ENCODE data around the gene ZSCAN5C.
"Not testable (repeated sequence)": the region's sequence is repeated elsewhere in the genome, so short reads cannot be mapped to it uniquely, and the experiment has no call there.

ZSCAN5C gene

GRCh38 chr19:56201973-56202372, at the start of gene ZSCAN5C:
TSS of gene ZSCAN5C (plus strand) at chr19:56202273. CDS start at chr19:56205914, 3,641 bp downstream.
- no peak for DNase-seq

GRCh38 chr19:56152644-56153043, 49.4 kb upstream of the ZSCAN5C start:
- DNase-seq = no peak

GRCh38 chr19:56153507-56153906, 48.6 kb upstream of the ZSCAN5C start:
- no peak for DNase-seq

GRCh38 chr19:56155124-56155687, 46.9 kb upstream of the ZSCAN5C start:
- no peak for DNase-seq

GRCh38 chr19:56156768-56157167, 45.3 kb upstream of the ZSCAN5C start:
- no peak for DNase-seq

GRCh38 chr19:56158170-56158757, 43.8 kb upstream of the ZSCAN5C start:
- no peak for DNase-seq

GRCh38 chr19:56159009-56159559, 43.0 kb upstream of the ZSCAN5C start:
- DNase-seq = no peak

GRCh38 chr19:56159622-56160271, 42.3 kb upstream of the ZSCAN5C start:
- DNase-seq = no peak

GRCh38 chr19:56161534-56161933, 40.5 kb upstream of the ZSCAN5C start:
- no peak for DNase-seq

- no peak for DNase-seq
Measured at GRCh38 chr19:56162258-56162657, 39.8 kb upstream of the ZSCAN5C start.

- no peak for DNase-seq
Measured at GRCh38 chr19:56163097-56163496, 39.0 kb upstream of the ZSCAN5C start.

GRCh38 chr19:56167064-56167578, 35.0 kb upstream of the ZSCAN5C start:
- DNase-seq = no peak

GRCh38 chr19:56170261-56170660, 31.8 kb upstream of the ZSCAN5C start:
- no peak for DNase-seq

- no peak for DNase-seq
Measured at GRCh38 chr19:56174086-56174485, 28.0 kb upstream of the ZSCAN5C start.

GRCh38 chr19:56174550-56174949, 27.5 kb upstream of the ZSCAN5C start:
- DNase-seq = no peak

GRCh38 chr19:56175861-56176307, 26.2 kb upstream of the ZSCAN5C start, which contains the start of gene GALP:
TSS of gene GALP (plus strand) at chr19:56176008. CDS start at chr19:56177109, 1,101 bp downstream.
- not testable (repeated sequence) for DNase-seq

- not testable (repeated sequence) for DNase-seq
Measured at GRCh38 chr19:56176310-56176709, 25.8 kb upstream of the ZSCAN5C start.

- no peak for DNase-seq
Measured at GRCh38 chr19:56176881-56177280, 25.2 kb upstream of the ZSCAN5C start.

GRCh38 chr19:56177564-56178243, 24.4 kb upstream of the ZSCAN5C start:
- DNase-seq = no peak

- no peak for DNase-seq
Measured at GRCh38 chr19:56189785-56190184, 12.3 kb upstream of the ZSCAN5C start.

- DNase-seq = no peak
Measured at GRCh38 chr19:56191115-56191514, 11.0 kb upstream of the ZSCAN5C start.

- DNase-seq = no peak
Measured at GRCh38 chr19:56191711-56192110, 10.4 kb upstream of the ZSCAN5C start.

- DNase-seq = no peak
Measured at GRCh38 chr19:56193981-56194640, 8.0 kb upstream of the ZSCAN5C start.

Measured in NCI-H2081 treated with DMSO at 0.1 percent for 48 hours (cell line).